Measurements from ENCODE around the gene RNGTT.

The RNGTT gene

DNA sequence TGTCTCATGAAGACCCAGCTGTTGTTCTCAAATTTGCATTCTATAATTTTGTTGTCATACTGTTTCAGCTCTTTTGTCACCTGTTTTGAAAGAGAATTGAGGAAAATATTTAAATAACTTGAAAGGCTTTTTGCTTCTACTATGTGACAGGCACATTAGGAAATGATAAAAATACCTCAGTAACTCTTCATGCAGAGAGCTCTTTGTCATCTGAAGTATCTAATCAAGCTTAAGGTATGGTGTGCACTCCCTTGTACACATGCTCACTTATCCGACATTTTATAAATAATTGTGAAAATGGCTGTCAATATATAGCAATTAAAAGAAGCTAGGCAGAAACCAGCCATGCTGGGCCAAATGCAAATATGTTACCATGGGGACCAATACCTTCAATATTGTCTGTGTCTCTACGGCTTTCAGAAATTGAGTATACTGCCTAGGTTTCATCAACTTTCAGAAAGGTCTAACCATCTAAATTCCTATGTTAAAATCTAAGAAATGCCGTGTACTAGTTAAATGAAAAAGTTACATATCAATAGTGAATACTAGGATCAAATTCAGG, 349.0 kb downstream of the RNGTT start:
- Histone ChIP-seq H3F3A (ENCODE audit: low read depth) (no peaks in the 10 kb centered on the region), H4K20me1 (ENCODE audit: insufficient read depth, low read length, poor library complexity, severe bottlenecking) (no peaks in the 10 kb centered on the region), H3K9me3 (ENCODE audit: insufficient read depth, low read depth, low read length) (no peaks in the 10 kb centered on the region), H3K9me2 (replicated peaks; ENCODE audit: low read depth, low read length) (no peaks in the 10 kb centered on the region), H3K9ac (ENCODE audit: low read depth, low read length, poor library complexity, severe bottlenecking) (no peak overlapping the region), H3K27me3 (ENCODE audit: insufficient read depth, low read length, poor library complexity, severe bottlenecking) (no peaks in the 10 kb centered on the region), H3K4me1 (ENCODE audit: insufficient read depth, low read length, poor library complexity, severe bottlenecking) (no peaks in the 10 kb centered on the region), H2AFZ (ENCODE audit: low read length) (no peak overlapping the region), H3K4me3 (ENCODE audit: low read length, poor library complexity, severe bottlenecking) (no peak overlapping the region), H3K4me2 (ENCODE audit: low read depth, low read length, poor library complexity, severe bottlenecking) (no peak overlapping the region), H3K36me3 (ENCODE audit: insufficient read depth, low read length) (peaks cover 31% of the 10 kb centered on the region), H3K79me2 (ENCODE audit: insufficient read depth, low read length) (no peaks in the 10 kb centered on the region)
- TF ChIP-seq, protein P1, sequence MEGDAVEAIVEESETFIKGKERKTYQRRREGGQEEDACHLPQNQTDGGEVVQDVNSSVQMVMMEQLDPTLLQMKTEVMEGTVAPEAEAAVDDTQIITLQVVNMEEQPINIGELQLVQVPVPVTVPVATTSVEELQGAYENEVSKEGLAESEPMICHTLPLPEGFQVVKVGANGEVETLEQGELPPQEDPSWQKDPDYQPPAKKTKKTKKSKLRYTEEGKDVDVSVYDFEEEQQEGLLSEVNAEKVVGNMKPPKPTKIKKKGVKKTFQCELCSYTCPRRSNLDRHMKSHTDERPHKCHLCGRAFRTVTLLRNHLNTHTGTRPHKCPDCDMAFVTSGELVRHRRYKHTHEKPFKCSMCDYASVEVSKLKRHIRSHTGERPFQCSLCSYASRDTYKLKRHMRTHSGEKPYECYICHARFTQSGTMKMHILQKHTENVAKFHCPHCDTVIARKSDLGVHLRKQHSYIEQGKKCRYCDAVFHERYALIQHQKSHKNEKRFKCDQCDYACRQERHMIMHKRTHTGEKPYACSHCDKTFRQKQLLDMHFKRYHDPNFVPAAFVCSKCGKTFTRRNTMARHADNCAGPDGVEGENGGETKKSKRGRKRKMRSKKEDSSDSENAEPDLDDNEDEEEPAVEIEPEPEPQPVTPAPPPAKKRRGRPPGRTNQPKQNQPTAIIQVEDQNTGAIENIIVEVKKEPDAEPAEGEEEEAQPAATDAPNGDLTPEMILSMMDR (conservative IDR thresholded peaks at IDR 0.05; ENCODE audit: low read length), result no peak
- TF ChIP-seq EZH2phosphoT487 (IDR thresholded peaks at IDR 0.05; ENCODE audit: borderline replicate concordance), result no peak

DNA sequence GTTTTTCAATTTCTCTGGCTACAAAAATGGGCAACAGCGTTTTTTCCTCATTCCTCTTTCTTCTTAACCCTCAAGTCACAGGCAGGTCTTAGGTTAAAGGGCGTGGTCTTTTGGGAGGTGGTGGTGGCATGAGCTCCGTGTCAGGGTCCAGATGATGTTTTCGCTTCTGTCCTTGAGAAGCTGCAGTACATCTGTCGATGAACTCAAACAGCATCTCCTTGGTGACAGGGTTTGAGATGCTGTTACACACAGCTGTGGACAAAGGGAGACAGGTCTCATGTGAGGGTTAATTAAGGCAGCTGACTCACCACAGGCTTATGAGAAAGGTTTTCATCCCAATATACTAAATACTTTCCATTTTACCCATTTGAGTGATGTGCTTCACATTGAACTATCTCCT, 350.8 kb downstream of the RNGTT start:
- Histone ChIP-seq H4K20me1 (ENCODE audit: insufficient read depth, low read length, poor library complexity, severe bottlenecking) (no peaks in the 10 kb centered on the region), H3K4me3 (ENCODE audit: low read length, poor library complexity, severe bottlenecking) (no peak overlapping the region), H3K36me3 (ENCODE audit: insufficient read depth, low read length) (peaks cover 31% of the 10 kb centered on the region), H3K9ac (ENCODE audit: low read depth, low read length, poor library complexity, severe bottlenecking) (no peak overlapping the region), H3K27me3 (ENCODE audit: insufficient read depth, low read length, poor library complexity, severe bottlenecking) (no peaks in the 10 kb centered on the region), H3F3A (ENCODE audit: low read depth) (no peaks in the 10 kb centered on the region), H3K79me2 (ENCODE audit: insufficient read depth, low read length) (no peaks in the 10 kb centered on the region), H3K4me1 (ENCODE audit: insufficient read depth, low read length, poor library complexity, severe bottlenecking) (no peaks in the 10 kb centered on the region), H2AFZ (ENCODE audit: low read length) (no peak overlapping the region), H3K9me3 (ENCODE audit: insufficient read depth, low read depth, low read length) (no peaks in the 10 kb centered on the region), H3K9me2 (replicated peaks; ENCODE audit: low read depth, low read length) (no peaks in the 10 kb centered on the region), H3K4me2 (ENCODE audit: low read depth, low read length, poor library complexity, severe bottlenecking) (no peak overlapping the region)
- TF ChIP-seq EZH2phosphoT487 (IDR thresholded peaks at IDR 0.05; ENCODE audit: borderline replicate concordance), result no peak
- TF ChIP-seq, protein P1 (conservative IDR thresholded peaks at IDR 0.05; ENCODE audit: low read length), result no peak

DNA sequence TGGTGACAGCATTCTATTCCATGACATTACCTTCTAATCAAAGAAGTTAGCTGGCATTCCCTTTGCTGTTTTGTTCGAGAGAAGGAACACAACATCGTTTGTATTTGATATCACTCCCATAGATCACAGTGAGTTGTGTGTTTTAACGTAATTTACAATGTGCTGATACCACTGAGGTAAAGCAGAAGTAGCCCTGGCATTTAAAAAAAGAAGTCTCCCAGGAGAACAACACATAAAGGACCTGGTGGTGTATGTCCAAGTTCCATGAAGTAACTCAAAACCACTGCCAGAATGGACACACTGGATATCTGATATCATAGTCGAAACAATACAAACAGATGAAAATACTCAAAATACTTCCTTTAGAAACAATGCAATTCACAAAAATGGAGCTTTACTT, 351.7 kb downstream of the RNGTT start:
- no peaks in the 10 kb centered on the region for H4K20me1 ChIP-seq (ENCODE audit: insufficient read depth, low read length, poor library complexity, severe bottlenecking)
- no peak overlapping the region for H2AFZ ChIP-seq (ENCODE audit: low read length)
- H3K9me2 ChIP-seq (replicated peaks; ENCODE audit: low read depth, low read length), result no peaks in the 10 kb centered on the region
- no peak overlapping the region for H3K4me2 ChIP-seq (ENCODE audit: low read depth, low read length, poor library complexity, severe bottlenecking)
- no peaks in the 10 kb centered on the region for H3K27me3 ChIP-seq (ENCODE audit: insufficient read depth, low read length, poor library complexity, severe bottlenecking)
- no peak for TF ChIP-seq EZH2phosphoT487 (IDR thresholded peaks at IDR 0.05; ENCODE audit: borderline replicate concordance)
- TF ChIP-seq, protein P1 (conservative IDR thresholded peaks at IDR 0.05; ENCODE audit: low read length), result no peak
- no peak overlapping the region for H3K9ac ChIP-seq (ENCODE audit: low read depth, low read length, poor library complexity, severe bottlenecking)
- no peaks in the 10 kb centered on the region for H3K79me2 ChIP-seq (ENCODE audit: insufficient read depth, low read length)
- no peaks in the 10 kb centered on the region for H3K4me1 ChIP-seq (ENCODE audit: insufficient read depth, low read length, poor library complexity, severe bottlenecking)
- H3K36me3 ChIP-seq (ENCODE audit: insufficient read depth, low read length), result peaks cover 31% of the 10 kb centered on the region
- H3F3A ChIP-seq (ENCODE audit: low read depth), result no peaks in the 10 kb centered on the region
- no peaks in the 10 kb centered on the region for H3K9me3 ChIP-seq (ENCODE audit: insufficient read depth, low read depth, low read length)
- no peak overlapping the region for H3K4me3 ChIP-seq (ENCODE audit: low read length, poor library complexity, severe bottlenecking)

All from Loucy (cell line).